SU-DHL-6 (cell line): ENCODE data around the gene RUSC2.

Experiments
- H2AFZ ChIP-seq: fragments of 200-600 bp; sonication (generic); 2 replicates; pipeline ENCODE4 v1.6.1; 2014; ENCODE audit warnings: low read depth, mild to moderate bottlenecking, moderate library complexity, mixed read lengths, antibody characterized with exemption, low read length; ENCODE audit not compliant: severe bottlenecking
- H3F3A ChIP-seq: fragments of 200-600 bp; shearing (Covaris generic); 2 replicates; pipeline ENCODE4 v1.6.0; 2016; ENCODE audit warnings: antibody characterized with exemption, mild to moderate bottlenecking; ENCODE audit not compliant: insufficient read depth
- H3K27ac ChIP-seq: fragments of 200-600 bp; sonication (generic); 2 replicates; pipeline ENCODE4 v1.5.1; 2016; ENCODE audit warnings: low read depth, mild to moderate bottlenecking, low read length, moderate library complexity, mixed read lengths
- H3K27me3 ChIP-seq: fragments of 200-600 bp; sonication (generic), shearing (Covaris generic); 2 replicates; pipeline ENCODE4 v1.6.0; 2014; ENCODE audit warnings: mild to moderate bottlenecking, low read length
- H3K36me3 ChIP-seq: fragments of 200-600 bp; sonication (generic); 2 replicates; pipeline ENCODE4 v1.6.1; 2014; ENCODE audit warnings: mild to moderate bottlenecking, low read length, mixed read lengths
- H3K4me2 ChIP-seq: fragments of 300-600, 200-600 bp; shearing (Covaris generic), sonication (generic); 2 replicates; pipeline ENCODE4 v1.6.0; 2014; ENCODE audit warnings: low read length, low read depth, mild to moderate bottlenecking; ENCODE audit not compliant: poor library complexity, severe bottlenecking
- H3K4me3 ChIP-seq: fragments of 200-600 bp; sonication (generic); 2 replicates; pipeline ENCODE4 v1.5.1; 2014; ENCODE audit warnings: antibody characterized with exemption, low read length, mild to moderate bottlenecking, mixed read lengths; ENCODE audit not compliant: insufficient read depth, poor library complexity, severe bottlenecking
- H3K79me2 ChIP-seq: fragments of 200-600 bp; sonication (generic); 2 replicates; pipeline ENCODE4 v1.6.1; 2014; ENCODE audit warnings: mild to moderate bottlenecking, low read length, moderate library complexity; ENCODE audit not compliant: insufficient read depth
- H3K9ac ChIP-seq: fragments of 200-600 bp; sonication (generic); 2 replicates; pipeline ENCODE4 v1.7.0; 2014; ENCODE audit warnings: mild to moderate bottlenecking, low read length
- H3K9me2 ChIP-seq: fragments of 200-600 bp; sonication (generic); replicated peaks from 2 replicates; pipeline ENCODE4 v1.6.1; 2014; ENCODE audit warnings: low read length; ENCODE audit not compliant: insufficient read depth
- H3K9me3 ChIP-seq: fragments of 200-600 bp; sonication (generic); 2 replicates; pipeline ENCODE4 v1.6.1; 2014; ENCODE audit warnings: low read length, mixed read lengths; ENCODE audit not compliant: insufficient read depth
- H4K20me1 ChIP-seq: fragments of 200-600 bp; sonication (generic); 2 replicates; pipeline ENCODE4 v1.6.1; 2014; ENCODE audit warnings: low read depth, mild to moderate bottlenecking, antibody characterized with exemption, low read length, moderate library complexity, mixed read lengths
- EZH2phosphoT487 ChIP-seq: fragments of 200-600 bp; sonication (generic), shearing (Covaris generic); conservative IDR thresholded peaks from 2 replicates; pipeline ENCODE4 v1.6.1; 2018; ENCODE audit warnings: mild to moderate bottlenecking, antibody characterized with exemption, low read length, moderate library complexity, mixed read lengths
- TF ChIP-seq, protein P1 (sequence below): fragments of 200-600 bp; sonication (generic); IDR thresholded peaks from one replicate; pipeline ENCODE4 v1.5.1; 2017; ENCODE audit warnings: antibody characterized with exemption, mild to moderate bottlenecking, low read length, moderate library complexity; ENCODE audit not compliant: insufficient read depth, poor library complexity, severe bottlenecking

RUSC2 gene

DNA sequence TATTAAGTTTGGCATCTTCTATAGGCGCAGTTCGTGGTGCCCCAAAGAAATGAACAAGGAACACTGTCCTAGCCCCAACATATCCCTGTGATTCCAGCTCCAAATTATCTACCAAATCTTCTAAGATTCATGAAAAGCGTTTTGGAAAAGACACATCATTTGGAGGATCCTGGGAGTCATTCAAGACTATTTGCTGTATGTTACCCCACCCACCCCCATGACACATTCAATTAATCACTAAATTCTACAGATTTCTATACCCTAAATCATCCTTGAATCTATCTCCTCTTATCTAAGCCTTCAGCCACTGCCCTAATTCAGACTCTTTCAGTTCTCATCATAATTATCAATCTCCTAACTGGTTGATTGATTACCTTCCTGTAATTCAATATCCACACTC, 5.5 kb upstream of the RUSC2 start:
- no peaks in the 10 kb centered on the region for H3K9me3 ChIP-seq
- no peaks in the 10 kb centered on the region for H4K20me1 ChIP-seq
- H3K9ac ChIP-seq, result no peak overlapping the region
- H3F3A ChIP-seq, result no peaks in the 10 kb centered on the region
- no peak overlapping the region for H3K4me2 ChIP-seq
- no peak overlapping the region for H2AFZ ChIP-seq
- H3K27me3 ChIP-seq, result no peaks in the 10 kb centered on the region
- H3K27ac ChIP-seq, result no peak overlapping the region
- TF ChIP-seq, protein P1, sequence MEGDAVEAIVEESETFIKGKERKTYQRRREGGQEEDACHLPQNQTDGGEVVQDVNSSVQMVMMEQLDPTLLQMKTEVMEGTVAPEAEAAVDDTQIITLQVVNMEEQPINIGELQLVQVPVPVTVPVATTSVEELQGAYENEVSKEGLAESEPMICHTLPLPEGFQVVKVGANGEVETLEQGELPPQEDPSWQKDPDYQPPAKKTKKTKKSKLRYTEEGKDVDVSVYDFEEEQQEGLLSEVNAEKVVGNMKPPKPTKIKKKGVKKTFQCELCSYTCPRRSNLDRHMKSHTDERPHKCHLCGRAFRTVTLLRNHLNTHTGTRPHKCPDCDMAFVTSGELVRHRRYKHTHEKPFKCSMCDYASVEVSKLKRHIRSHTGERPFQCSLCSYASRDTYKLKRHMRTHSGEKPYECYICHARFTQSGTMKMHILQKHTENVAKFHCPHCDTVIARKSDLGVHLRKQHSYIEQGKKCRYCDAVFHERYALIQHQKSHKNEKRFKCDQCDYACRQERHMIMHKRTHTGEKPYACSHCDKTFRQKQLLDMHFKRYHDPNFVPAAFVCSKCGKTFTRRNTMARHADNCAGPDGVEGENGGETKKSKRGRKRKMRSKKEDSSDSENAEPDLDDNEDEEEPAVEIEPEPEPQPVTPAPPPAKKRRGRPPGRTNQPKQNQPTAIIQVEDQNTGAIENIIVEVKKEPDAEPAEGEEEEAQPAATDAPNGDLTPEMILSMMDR, result no peak
- no peak for TF ChIP-seq EZH2phosphoT487
- no peaks in the 10 kb centered on the region for H3K36me3 ChIP-seq
- H3K79me2 ChIP-seq, result no peaks in the 10 kb centered on the region
- H3K9me2 ChIP-seq, result no peaks in the 10 kb centered on the region
- no peak overlapping the region for H3K4me3 ChIP-seq

DNA sequence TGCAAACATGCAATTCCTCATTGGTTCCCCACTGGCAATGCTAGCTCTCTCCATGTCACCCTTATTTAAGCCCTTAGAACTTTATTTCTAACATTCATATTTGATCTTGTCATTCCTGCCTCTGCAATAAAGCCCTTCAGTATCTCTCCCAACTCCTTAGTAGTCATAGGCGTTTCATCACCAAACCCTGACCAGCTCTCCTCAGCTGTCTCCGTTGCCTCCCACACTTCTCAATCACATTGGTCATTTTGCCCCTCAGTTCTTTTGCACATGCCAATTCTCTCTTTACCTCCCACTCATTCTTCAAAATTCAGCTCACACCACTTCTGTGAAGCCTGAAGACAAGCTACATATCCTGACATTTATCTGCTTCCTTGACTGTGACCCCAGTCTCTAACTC, 2.8 kb upstream of the RUSC2 start:
- H2AFZ ChIP-seq, result no peak overlapping the region
- H3F3A ChIP-seq, result no peaks in the 10 kb centered on the region
- no peaks in the 10 kb centered on the region for H3K9me3 ChIP-seq
- TF ChIP-seq EZH2phosphoT487, result no peak
- TF ChIP-seq, protein P1, result no peak
- no peaks in the 10 kb centered on the region for H3K36me3 ChIP-seq
- H3K4me2 ChIP-seq, result no peak overlapping the region
- no peaks in the 10 kb centered on the region for H3K27me3 ChIP-seq
- no peaks in the 10 kb centered on the region for H3K79me2 ChIP-seq
- H3K9ac ChIP-seq, result no peak overlapping the region
- no peak overlapping the region for H3K4me3 ChIP-seq
- H3K27ac ChIP-seq, result no peak overlapping the region
- no peaks in the 10 kb centered on the region for H4K20me1 ChIP-seq
- no peaks in the 10 kb centered on the region for H3K9me2 ChIP-seq

- no peak overlapping the region for H3K27ac ChIP-seq
- H2AFZ ChIP-seq, result no peak overlapping the region
- H3F3A ChIP-seq, result no peaks in the 10 kb centered on the region
- H3K4me2 ChIP-seq, result no peak overlapping the region
- H3K79me2 ChIP-seq, result no peaks in the 10 kb centered on the region
- H3K9me2 ChIP-seq, result no peaks in the 10 kb centered on the region
- H3K9ac ChIP-seq, result no peak overlapping the region
- TF ChIP-seq, protein P1, result no peak
- no peak for TF ChIP-seq EZH2phosphoT487
- no peak overlapping the region for H3K4me3 ChIP-seq
- no peaks in the 10 kb centered on the region for H3K27me3 ChIP-seq
- H3K36me3 ChIP-seq, result no peaks in the 10 kb centered on the region
- H3K9me3 ChIP-seq, result no peaks in the 10 kb centered on the region
- no peaks in the 10 kb centered on the region for H4K20me1 ChIP-seq
Observed at GRCh38 chr9:35488021-35488420, 1.9 kb upstream of the RUSC2 start.
